ENCODE data around the gene AGMO.

The AGMO gene

DNA sequence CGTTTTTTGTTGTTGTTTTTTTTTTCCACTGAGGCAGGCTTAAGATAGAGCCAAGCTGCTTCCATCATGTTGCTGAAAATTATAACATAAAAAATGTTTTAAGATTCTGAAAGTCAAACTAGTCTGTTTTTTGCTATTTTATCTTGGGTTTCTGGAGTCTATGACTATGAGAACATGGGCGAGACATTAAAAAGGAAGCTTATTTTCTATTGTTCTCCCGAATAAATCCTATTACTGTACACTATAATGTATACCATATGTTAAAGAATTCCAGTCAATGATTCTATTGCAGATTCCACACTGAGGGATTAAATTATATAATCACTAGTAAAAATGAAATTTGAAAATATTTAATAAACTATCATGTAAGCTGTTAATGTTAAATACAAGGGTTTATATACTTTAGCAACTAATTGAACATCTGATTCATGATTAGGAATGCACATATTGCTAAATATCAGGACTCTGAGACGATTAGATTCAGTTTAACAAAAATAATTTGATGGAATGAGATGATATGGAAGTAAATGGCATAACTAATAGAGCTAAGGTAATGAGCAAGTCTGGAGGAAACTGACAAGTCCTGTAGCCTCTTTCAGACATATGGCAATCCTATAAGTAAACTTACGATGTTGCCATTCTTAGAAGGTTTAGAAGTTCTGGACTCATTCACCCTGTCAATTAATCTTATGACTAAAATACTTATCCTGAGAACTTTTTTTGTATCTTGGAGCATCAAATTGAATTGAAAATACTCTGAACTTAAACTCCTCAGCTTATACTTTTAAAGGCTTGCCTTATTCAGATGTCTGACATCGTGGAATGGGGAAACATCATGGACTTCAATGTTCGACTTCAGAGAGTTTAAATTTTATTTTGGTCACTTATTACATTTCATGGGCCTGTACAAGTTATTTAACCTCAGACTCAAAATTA lies 364.5 kb downstream of the AGMO start:
- DNase-seq, result no peak

DNA sequence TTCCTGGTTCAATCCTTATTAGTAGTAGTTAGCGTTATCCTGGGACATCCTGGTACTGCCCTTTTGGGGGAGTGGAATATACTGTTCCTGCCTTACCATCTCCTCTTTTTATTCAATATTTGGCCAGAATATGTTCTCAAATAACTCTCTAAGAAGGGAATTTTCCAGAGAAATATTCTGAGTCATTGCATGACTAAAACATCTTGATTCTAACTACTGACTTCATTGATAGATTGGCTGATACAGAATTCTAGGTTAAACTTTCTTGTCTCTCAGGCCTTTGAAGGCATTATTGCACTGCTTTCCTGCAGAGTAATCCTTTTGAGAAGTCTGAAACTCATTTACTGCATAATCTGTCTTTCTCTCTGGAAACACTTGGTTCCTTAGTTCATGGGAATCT lies 383.8 kb downstream of the AGMO start:
- DNase-seq, result no peak

- no peak for DNase-seq
These were observed 385.7 kb downstream of the AGMO start for GRCh38 chr7:15176089-15176488.

- DNase-seq, result no peak
These were observed 386.7 kb downstream of the AGMO start for GRCh38 chr7:15175152-15175551.

DNA sequence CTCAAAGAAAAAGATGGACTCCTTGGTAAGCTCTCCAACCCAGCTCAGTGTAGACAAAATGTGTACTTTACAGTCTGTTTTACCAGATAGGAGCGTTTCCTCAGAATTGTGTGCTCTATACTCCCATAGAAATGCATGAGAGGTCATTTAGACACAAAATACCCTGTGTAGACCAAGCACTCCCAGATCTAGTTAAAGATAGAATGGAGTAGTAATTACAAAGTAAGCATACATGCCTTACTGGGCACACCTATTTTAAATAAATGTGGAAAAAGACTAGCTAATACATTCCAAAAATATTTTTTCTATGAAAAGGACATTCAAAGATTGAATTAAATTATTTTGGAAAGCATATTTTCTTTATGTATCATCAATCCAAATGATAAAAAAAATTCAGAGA lies 387.3 kb downstream of the AGMO start:
- DNase-seq, result no peak

- DNase-seq, result no peak
These were observed 393.3 kb downstream of the AGMO start for GRCh38 chr7:15168489-15168888.

DNA sequence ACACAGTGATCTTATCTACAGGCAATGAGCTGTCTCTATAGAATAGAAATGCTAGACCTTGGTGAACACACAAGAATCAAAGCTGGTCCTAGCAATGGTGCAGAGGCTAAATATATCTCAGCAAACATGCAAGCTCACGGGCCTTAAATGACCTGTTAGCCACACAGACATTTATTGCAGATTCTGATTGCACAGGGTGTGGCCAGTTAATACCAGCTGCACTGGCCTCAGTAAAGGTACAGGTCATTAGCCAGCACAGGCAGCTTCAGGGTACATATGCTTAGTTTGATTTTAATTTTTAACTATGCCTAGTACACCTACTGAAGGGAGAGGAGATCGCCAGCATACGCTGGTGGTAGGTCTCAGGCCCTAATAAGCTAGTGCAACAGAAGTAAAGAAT lies 393.9 kb downstream of the AGMO start:
- no peak for DNase-seq

DNA sequence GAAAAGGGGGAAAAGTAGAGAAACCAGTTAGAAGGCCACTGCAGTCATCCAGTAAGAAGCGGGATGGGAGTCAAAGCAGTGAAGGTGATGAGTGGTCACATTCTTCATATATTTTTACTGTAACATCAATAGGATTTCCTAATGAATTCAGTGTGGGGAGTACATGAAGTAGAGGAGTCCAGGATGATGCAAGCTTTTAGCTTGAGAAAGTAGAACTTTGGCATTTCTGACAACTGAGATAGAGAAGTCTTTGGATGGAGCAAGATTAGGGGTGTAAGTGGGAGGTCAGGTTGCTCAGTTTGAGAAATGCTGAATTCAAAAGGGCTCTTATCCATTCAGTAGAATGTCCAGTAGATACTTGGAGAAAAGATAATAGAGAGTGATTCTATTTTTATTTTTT lies 395.2 kb downstream of the AGMO start:
- DNase-seq, result no peak

DNA sequence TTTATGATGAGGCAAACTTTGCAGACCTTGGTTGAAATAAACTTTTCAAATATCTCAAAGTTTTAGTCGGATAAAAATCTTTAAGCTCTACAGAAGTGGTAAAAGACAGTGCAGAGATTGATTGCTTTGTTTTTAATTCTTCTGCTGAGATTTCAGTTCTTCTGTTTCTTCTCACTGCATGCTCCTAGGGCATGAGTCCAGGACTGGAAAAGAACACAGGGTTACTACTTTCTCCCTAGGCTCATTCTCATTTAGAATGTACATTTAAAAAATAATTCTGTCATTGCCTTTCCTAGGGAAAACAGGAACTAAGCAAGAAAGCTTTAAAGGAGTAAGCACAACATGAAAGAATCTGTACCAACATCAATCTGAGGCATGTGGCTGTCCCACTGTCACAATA lies 402.6 kb downstream of the AGMO start:
- no peak for DNase-seq

DNA sequence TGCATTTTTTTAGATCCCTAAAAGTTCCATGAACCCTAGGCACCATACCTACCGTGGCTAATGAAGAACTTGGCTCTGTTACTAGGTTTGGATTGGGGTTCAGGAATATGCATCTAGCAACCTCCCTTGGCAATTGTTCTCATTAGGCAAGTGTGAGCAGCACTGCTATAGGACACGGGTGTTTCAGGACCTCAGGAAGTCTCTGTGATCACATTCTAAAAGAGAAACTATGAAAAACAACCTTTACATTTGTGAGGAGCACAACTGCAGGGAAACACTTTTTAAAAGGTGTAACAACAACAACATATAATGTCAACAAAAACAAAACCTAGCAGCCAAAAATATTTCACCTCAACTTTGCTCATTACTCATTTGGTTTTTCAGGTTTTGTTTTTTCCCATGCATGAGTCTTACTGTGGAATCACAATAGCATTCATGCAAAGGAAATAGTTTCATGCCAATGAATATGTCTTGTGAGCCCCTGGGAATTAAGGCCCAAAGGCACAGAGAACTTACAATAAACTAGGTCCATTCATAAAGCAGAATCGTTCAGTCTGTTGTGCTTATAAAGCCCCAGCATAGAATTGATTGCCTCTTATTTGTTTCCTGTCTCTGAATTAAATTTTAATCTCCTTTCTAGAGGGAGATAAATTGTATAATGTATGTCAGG lies 403.5 kb downstream of the AGMO start:
- DNase-seq, result no peak

All from hematopoietic multipotent progenitor cell treated with erythropoietin and hydrocortisone succinate and interleukin-3 and kit ligand, for 8 days (in vitro differentiated cells).